ENCODE data around the gene PLEKHH2.

PLEKHH2 gene

DNA sequence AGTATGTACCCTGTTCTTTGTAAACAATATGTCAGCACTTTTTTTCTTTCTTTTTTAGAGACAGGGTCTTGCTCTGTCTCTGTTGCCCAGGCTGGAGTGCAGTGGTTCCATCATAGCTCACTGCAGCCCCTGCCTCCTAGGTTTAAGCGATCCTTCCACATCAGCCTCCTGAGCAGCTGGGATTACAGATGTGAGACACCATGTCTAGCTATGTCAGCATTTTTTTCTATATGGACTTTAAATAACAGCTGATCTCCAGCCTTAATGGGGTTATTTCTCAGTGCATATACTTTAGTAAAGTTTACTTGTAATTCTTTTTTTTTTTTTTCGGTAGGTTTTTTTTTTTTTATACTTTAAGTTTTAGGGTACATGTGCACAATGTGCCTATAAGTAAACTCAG is 174.9 kb downstream of the PLEKHH2 start:
- DNase-seq (ENCODE audit: low read depth in 3 of 3) = no peak

DNA sequence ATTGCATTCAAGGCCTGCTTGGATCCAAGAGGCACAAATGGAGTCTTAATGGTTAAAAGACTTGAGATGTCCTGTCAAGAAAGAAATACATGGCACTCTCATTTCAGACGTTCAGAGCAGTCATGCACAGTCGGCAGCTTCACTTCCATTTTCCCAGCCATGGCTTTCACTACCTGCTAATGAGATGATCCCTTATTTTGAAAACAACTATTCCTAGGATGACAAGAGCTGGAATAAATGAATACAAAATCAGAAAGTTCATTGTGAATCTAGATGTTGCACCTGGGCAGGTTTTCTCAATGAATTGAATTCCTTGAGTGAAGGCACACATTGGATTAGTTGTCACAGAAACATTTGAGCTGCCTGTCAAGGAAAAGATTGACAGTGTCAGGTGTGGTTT is 175.9 kb downstream of the PLEKHH2 start:
- DNase-seq (ENCODE audit: low read depth in 3 of 3) = no peak

DNA sequence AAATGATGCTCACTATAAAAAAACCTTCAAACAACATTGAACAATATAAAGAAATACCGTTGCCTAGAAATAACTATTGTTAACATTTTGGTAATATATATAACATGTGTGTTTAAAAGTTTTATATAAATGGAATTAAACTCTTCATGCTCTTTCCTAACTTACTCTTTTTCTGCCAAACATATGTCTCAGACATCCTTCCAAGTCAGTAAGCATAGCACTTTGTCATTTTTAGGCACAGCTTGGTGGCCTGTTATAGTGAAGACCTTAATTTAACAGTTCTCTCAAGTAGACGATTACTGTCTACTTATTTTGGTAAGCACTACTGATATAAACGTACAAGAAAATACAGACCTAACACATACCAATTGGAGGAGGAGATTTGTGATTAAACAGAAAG is 177.7 kb downstream of the PLEKHH2 start:
- DNase-seq (ENCODE audit: low read depth in 3 of 3) = no peak

All from stimulated activated CD4-positive, alpha-beta T cell treated with anti-CD3 and anti-CD28 coated beads, TNF-alpha, amount 100 ng/mL, for 24 hours (primary cell).